Activated naive CD8-positive, alpha-beta T cell treated with anti-CD3 and anti-CD28 coated beads, Interleukin-2, amount 10 ng/mL, durations not matched to agents 7 days and 5 days (primary cell): Measurements from ENCODE around the gene TMCO1. TPM values are rescaled to one million over a fixed set of nuclear protein-coding genes. Genes with fewer than 3 reads are reported as not detected.
A peak's percentile ranks its signal among the peaks of the same experiment; 100 is the strongest.
"Not testable (repeated sequence)": the region's sequence is repeated elsewhere in the genome, so short reads cannot be mapped to it uniquely, and the experiment has no call there.

ENCODE experiments used
- ATAC-seq: fragments of 150-1000 bp; cut with Tn5 transposase; one replicate; pipeline ENCODE4 v1.10.0; 2021; ENCODE audit warnings: low read depth, moderate library complexity
- POLR2A ChIA-PET: fragments of 350-600 bp; sonication (Branson Sonifier 250); formaldehyde crosslinking; loops from one replicate; lab custom pipeline; 2021; ENCODE audit warnings: antibody characterized with exemption; lab: Charles Lee
- DNase-seq: peaks from one replicate; pipeline ENCODE4 v3.0.0; 2021
- H3K27ac Mint-ChIP-seq: one replicate; pipeline ENCODE4 v1.8.0; 2022; ENCODE audit warnings: mild to moderate bottlenecking, mixed read lengths
- H3K27me3 Mint-ChIP-seq: one replicate; pipeline ENCODE4 v1.8.0; 2022; ENCODE audit warnings: mild to moderate bottlenecking, moderate library complexity, mixed read lengths
- H3K36me3 Mint-ChIP-seq: one replicate; pipeline ENCODE4 v1.8.0; 2021; ENCODE audit warnings: mild to moderate bottlenecking, mixed read lengths
- H3K4me1 Mint-ChIP-seq: one replicate; pipeline ENCODE4 v1.8.0; 2021; ENCODE audit warnings: mixed read lengths
- H3K4me3 Mint-ChIP-seq: one replicate; pipeline ENCODE4 v1.8.0; 2022; ENCODE audit warnings: mild to moderate bottlenecking, moderate library complexity, mixed read lengths
- H3K9me3 Mint-ChIP-seq: one replicate; pipeline ENCODE4 v1.8.0; 2021; ENCODE audit warnings: mixed read lengths
- total RNA-seq, 2 experiments: library from RNA; stranded (reverse); gene quantifications; one replicate each; pipeline ENCODE4 v1.2.3, GENCODE V29; 2021

TMCO1 gene
- total RNA-seq, 2 experiments from 2014 or later = 73.7 to 79.2 TPM

GRCh38 chr1:165772739-165773138 is 4.1 kb upstream of the TMCO1 start:
- POLR2A ChIA-PET = no interaction called here
- H3K36me3 Mint-ChIP-seq = peaks cover 12% of the 10 kb centered on the region
- no peak overlapping the region for H3K27ac Mint-ChIP-seq

GRCh38 chr1:165764277-165764676 is 4.4 kb downstream of the TMCO1 start:
- peak overlapping the region; percentile 0 for H3K4me3 Mint-ChIP-seq
- H3K36me3 Mint-ChIP-seq = peaks cover 41% of the 10 kb centered on the region
- DNase-seq (no peak), ATAC-seq (no peak)
- no peaks in the 10 kb centered on the region for H3K9me3 Mint-ChIP-seq
- H3K27ac Mint-ChIP-seq = no peak overlapping the region
- peaks cover 38% of the 10 kb centered on the region for H3K4me1 Mint-ChIP-seq
- POLR2A ChIA-PET = no interaction called here
- no peaks in the 10 kb centered on the region for H3K27me3 Mint-ChIP-seq

More at GRCh38 chr1:165772739-165773138, 4.1 kb upstream of the TMCO1 start:
- DNase-seq (no peak), ATAC-seq (no peak)
- H3K27me3 Mint-ChIP-seq = no peaks in the 10 kb centered on the region
- H3K4me3 Mint-ChIP-seq = no peak overlapping the region
- H3K9me3 Mint-ChIP-seq = no peaks in the 10 kb centered on the region
- H3K4me1 Mint-ChIP-seq = peaks cover 14% of the 10 kb centered on the region

GRCh38 chr1:165763442-165763841 is 5.2 kb downstream of the TMCO1 start:
- H3K4me1 Mint-ChIP-seq = peaks cover 37% of the 10 kb centered on the region
- H3K9me3 Mint-ChIP-seq = no peaks in the 10 kb centered on the region
- H3K4me3 Mint-ChIP-seq = no peak overlapping the region
- no peak overlapping the region for H3K27ac Mint-ChIP-seq
- no peaks in the 10 kb centered on the region for H3K27me3 Mint-ChIP-seq
- ATAC-seq (no peak), DNase-seq (no peak)
- POLR2A ChIA-PET = no interaction called here
- H3K36me3 Mint-ChIP-seq = peaks cover 40% of the 10 kb centered on the region

- H3K9me3 Mint-ChIP-seq = no peaks in the 10 kb centered on the region
- no peak overlapping the region for H3K4me3 Mint-ChIP-seq
- H3K27me3 Mint-ChIP-seq = no peaks in the 10 kb centered on the region
- H3K4me1 Mint-ChIP-seq = peaks cover 35% of the 10 kb centered on the region
- POLR2A ChIA-PET = no interaction called here
- ATAC-seq (no peak), DNase-seq (no peak)
- H3K27ac Mint-ChIP-seq = no peak overlapping the region
- H3K36me3 Mint-ChIP-seq = peaks cover 40% of the 10 kb centered on the region
Observed at GRCh38 chr1:165762725-165763124, 5.9 kb downstream of the TMCO1 start.

- no peaks in the 10 kb centered on the region for H3K27me3 Mint-ChIP-seq
- H3K27ac Mint-ChIP-seq = no peak overlapping the region
- H3K36me3 Mint-ChIP-seq = peaks cover 19% of the 10 kb centered on the region
- POLR2A ChIA-PET = no interaction called here
- no peak for ATAC-seq
- H3K4me1 Mint-ChIP-seq = peaks cover 17% of the 10 kb centered on the region
- no peaks in the 10 kb centered on the region for H3K9me3 Mint-ChIP-seq
- H3K4me3 Mint-ChIP-seq = no peak overlapping the region
- no peak for DNase-seq
Observed at GRCh38 chr1:165759095-165759494, 9.6 kb downstream of the TMCO1 start.

- POLR2A ChIA-PET = interaction anchor here (0.7 to 1.5 kb wide), 2 partner anchors 12 to 13 kb away, joined by 4 to 6 read pairs; partner anchors contain the start of gene TMCO1
- DNase-seq = no peak
- peaks cover 13% of the 10 kb centered on the region for H3K4me1 Mint-ChIP-seq
Observed at GRCh38 chr1:165755393-165756010, 13.2 kb downstream of the TMCO1 start.

GRCh38 chr1:165753934-165754333 is 14.7 kb downstream of the TMCO1 start:
- POLR2A ChIA-PET = no interaction called here
- H3K27ac Mint-ChIP-seq = no peak overlapping the region
- DNase-seq (no peak), ATAC-seq (no peak)
- H3K4me3 Mint-ChIP-seq = no peak overlapping the region
- H3K9me3 Mint-ChIP-seq = no peaks in the 10 kb centered on the region
- H3K27me3 Mint-ChIP-seq = no peaks in the 10 kb centered on the region
- peaks cover 12% of the 10 kb centered on the region for H3K36me3 Mint-ChIP-seq
- peaks cover 12% of the 10 kb centered on the region for H3K4me1 Mint-ChIP-seq

More at GRCh38 chr1:165755393-165756010, 13.2 kb downstream of the TMCO1 start:
- ATAC-seq = peak; percentile 22
- Mint-ChIP-seq H3K27ac (no peak overlapping the region), H3K27me3 (no peaks in the 10 kb centered on the region), H3K4me3 (no peak overlapping the region), H3K36me3 (peaks cover 15% of the 10 kb centered on the region), H3K9me3 (no peaks in the 10 kb centered on the region)

- Mint-ChIP-seq H3K4me1 (peaks cover 3% of the 10 kb centered on the region), H3K27ac (no peak overlapping the region), H3K4me3 (no peak overlapping the region), H3K9me3 (no peaks in the 10 kb centered on the region), H3K27me3 (no peaks in the 10 kb centered on the region), H3K36me3 (peaks cover 19% of the 10 kb centered on the region)
- ATAC-seq (no peak), DNase-seq (no peak)
- POLR2A ChIA-PET = no interaction called here
Observed at GRCh38 chr1:165748550-165748949, 20.1 kb downstream of the TMCO1 start.

GRCh38 chr1:165747632-165748447 is 20.8 kb downstream of the TMCO1 start:
- POLR2A ChIA-PET = no interaction called here
- peaks cover 3% of the 10 kb centered on the region for H3K4me1 Mint-ChIP-seq
- ATAC-seq (no peak), DNase-seq (no peak)
- no peaks in the 10 kb centered on the region for H3K9me3 Mint-ChIP-seq
- peaks cover 23% of the 10 kb centered on the region for H3K36me3 Mint-ChIP-seq
- H3K4me3 Mint-ChIP-seq = no peak overlapping the region
- H3K27me3 Mint-ChIP-seq = no peaks in the 10 kb centered on the region
- peak overlapping the region; percentile 1 for H3K27ac Mint-ChIP-seq

- H3K27ac Mint-ChIP-seq, H3K9me3 Mint-ChIP-seq, ATAC-seq, H3K27me3 Mint-ChIP-seq, H3K4me1 Mint-ChIP-seq, DNase-seq, H3K4me3 Mint-ChIP-seq, POLR2A ChIA-PET: not testable (repeated sequence)
- peaks cover 39% of the 10 kb centered on the region for H3K36me3 Mint-ChIP-seq
Observed at GRCh38 chr1:165744913-165745312, 23.8 kb downstream of the TMCO1 start.

GRCh38 chr1:165742194-165742593 is 26.5 kb downstream of the TMCO1 start:
- ATAC-seq = no peak
- Mint-ChIP-seq H3K4me1 (peaks cover 2% of the 10 kb centered on the region), H3K36me3 (peaks cover 33% of the 10 kb centered on the region), H3K9me3 (no peaks in the 10 kb centered on the region), H3K27ac (no peak overlapping the region), H3K4me3 (no peak overlapping the region), H3K27me3 (no peaks in the 10 kb centered on the region)
- DNase-seq = no peak
- POLR2A ChIA-PET = no interaction called here

- H3K36me3 Mint-ChIP-seq = peaks cover 25% of the 10 kb centered on the region
Observed at GRCh38 chr1:165738794-165739193, 29.9 kb downstream of the TMCO1 start.

GRCh38 chr1:165737196-165737595 is 31.5 kb downstream of the TMCO1 start:
- Mint-ChIP-seq H3K4me3 (no peak overlapping the region), H3K36me3 (peaks cover 16% of the 10 kb centered on the region), H3K27ac (no peak overlapping the region), H3K27me3 (no peaks in the 10 kb centered on the region), H3K9me3 (no peaks in the 10 kb centered on the region), H3K4me1 (peaks cover 4% of the 10 kb centered on the region)
- ATAC-seq = no peak
- POLR2A ChIA-PET = no interaction called here
- no peak for DNase-seq

More at GRCh38 chr1:165738794-165739193, 29.9 kb downstream of the TMCO1 start:
- no peaks in the 10 kb centered on the region for H3K9me3 Mint-ChIP-seq
- H3K27me3 Mint-ChIP-seq = no peaks in the 10 kb centered on the region
- ATAC-seq = no peak
- no peak overlapping the region for H3K27ac Mint-ChIP-seq
- DNase-seq = no peak
- H3K4me1 Mint-ChIP-seq = peaks cover 4% of the 10 kb centered on the region
- no peak overlapping the region for H3K4me3 Mint-ChIP-seq
- POLR2A ChIA-PET = interaction anchor here (0.8 kb wide), 1 partner anchor 30 kb away, joined by 4 read pairs; the partner anchor contains the start of gene TMCO1

- peaks cover 4% of the 10 kb centered on the region for H3K36me3 Mint-ChIP-seq
- no peaks in the 10 kb centered on the region for H3K27me3 Mint-ChIP-seq
- ATAC-seq = no peak
- H3K4me1 Mint-ChIP-seq = peaks cover 4% of the 10 kb centered on the region
- no peak for DNase-seq
- no peak overlapping the region for H3K27ac Mint-ChIP-seq
- H3K4me3 Mint-ChIP-seq = no peak overlapping the region
- POLR2A ChIA-PET = no interaction called here
- H3K9me3 Mint-ChIP-seq = no peaks in the 10 kb centered on the region
Observed at GRCh38 chr1:165734906-165735305, 33.8 kb downstream of the TMCO1 start.
